Keratinocyte (primary cell): ENCODE measurements around the gene CYP11A1.

Source experiments
- EZH2 ChIP-seq: IDR thresholded peaks from one replicate; pipeline ENCODE4 v1.6.1; 2012; ENCODE audit warnings: inconsistent platforms, mild to moderate bottlenecking, low read length, moderate library complexity
- TF ChIP-seq, protein P1 (sequence below), 3 experiments: IDR thresholded peaks in 1 of 3; conservative IDR thresholded peaks in 1 of 3; optimal IDR thresholded peaks in 1 of 3; 2 replicates in 2 of 3; 3 replicates in 1 of 3; pipeline versions ENCODE3 to v1.5.1; 2011; ENCODE audit warnings: low read length in 3 of 3, mild to moderate bottlenecking in 3 of 3, moderate library complexity in 2 of 3, control low read depth in 1 of 3, inconsistent platforms in 1 of 3; ENCODE audit not compliant: insufficient read depth in 2 of 3; ENCODE audit errors: extremely low read depth in 1 of 3

GRCh38 chr15:74390647-74391288 lies 23.3 kb upstream of the CYP11A1 start:
- TF ChIP-seq, protein P1, sequence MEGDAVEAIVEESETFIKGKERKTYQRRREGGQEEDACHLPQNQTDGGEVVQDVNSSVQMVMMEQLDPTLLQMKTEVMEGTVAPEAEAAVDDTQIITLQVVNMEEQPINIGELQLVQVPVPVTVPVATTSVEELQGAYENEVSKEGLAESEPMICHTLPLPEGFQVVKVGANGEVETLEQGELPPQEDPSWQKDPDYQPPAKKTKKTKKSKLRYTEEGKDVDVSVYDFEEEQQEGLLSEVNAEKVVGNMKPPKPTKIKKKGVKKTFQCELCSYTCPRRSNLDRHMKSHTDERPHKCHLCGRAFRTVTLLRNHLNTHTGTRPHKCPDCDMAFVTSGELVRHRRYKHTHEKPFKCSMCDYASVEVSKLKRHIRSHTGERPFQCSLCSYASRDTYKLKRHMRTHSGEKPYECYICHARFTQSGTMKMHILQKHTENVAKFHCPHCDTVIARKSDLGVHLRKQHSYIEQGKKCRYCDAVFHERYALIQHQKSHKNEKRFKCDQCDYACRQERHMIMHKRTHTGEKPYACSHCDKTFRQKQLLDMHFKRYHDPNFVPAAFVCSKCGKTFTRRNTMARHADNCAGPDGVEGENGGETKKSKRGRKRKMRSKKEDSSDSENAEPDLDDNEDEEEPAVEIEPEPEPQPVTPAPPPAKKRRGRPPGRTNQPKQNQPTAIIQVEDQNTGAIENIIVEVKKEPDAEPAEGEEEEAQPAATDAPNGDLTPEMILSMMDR (optimal IDR thresholded peaks at IDR 0.05 in 1 of 3, IDR thresholded peaks at IDR 0.05 in 1 of 3, conservative IDR thresholded peaks at IDR 0.05 in 1 of 3; ENCODE audit: extremely low read depth in 1 of 3, insufficient read depth in 2 of 3, low read length in 3 of 3): no peak
- TF ChIP-seq EZH2: no peak
